Astrocyte of the cerebellum (primary cell): ENCODE results near the gene RHOXF1.
"Not testable (repeated sequence)": the region's sequence is repeated elsewhere in the genome, so short reads cannot be mapped to it uniquely, and the experiment has no call there.

Experiments
- DNase-seq: peaks from one replicate; pipeline ENCODE4 v3.0.0-alpha.2; 2011; ENCODE audit warnings: low read depth
- H3K4me3 ChIP-seq: 2 replicates; pipeline ENCODE4 v1.5.1; 2011; ENCODE audit warnings: mild to moderate bottlenecking, low read depth, low read length, moderate library complexity
- in situ Hi-C: cut with HindIII; loops from 2 replicates; pipeline ENCODE4 v1.10.0; 2017; ENCODE audit warnings: low sequenced_read_pairs
- TF ChIP-seq, protein P1 (sequence below): IDR thresholded peaks from 2 replicates; pipeline ENCODE4 v1.5.1; 2012; ENCODE audit warnings: low read length, low read depth, moderate library complexity, mild to moderate bottlenecking; ENCODE audit errors: missing control alignments

RHOXF1 gene, protein sequence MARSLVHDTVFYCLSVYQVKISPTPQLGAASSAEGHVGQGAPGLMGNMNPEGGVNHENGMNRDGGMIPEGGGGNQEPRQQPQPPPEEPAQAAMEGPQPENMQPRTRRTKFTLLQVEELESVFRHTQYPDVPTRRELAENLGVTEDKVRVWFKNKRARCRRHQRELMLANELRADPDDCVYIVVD

DNA sequence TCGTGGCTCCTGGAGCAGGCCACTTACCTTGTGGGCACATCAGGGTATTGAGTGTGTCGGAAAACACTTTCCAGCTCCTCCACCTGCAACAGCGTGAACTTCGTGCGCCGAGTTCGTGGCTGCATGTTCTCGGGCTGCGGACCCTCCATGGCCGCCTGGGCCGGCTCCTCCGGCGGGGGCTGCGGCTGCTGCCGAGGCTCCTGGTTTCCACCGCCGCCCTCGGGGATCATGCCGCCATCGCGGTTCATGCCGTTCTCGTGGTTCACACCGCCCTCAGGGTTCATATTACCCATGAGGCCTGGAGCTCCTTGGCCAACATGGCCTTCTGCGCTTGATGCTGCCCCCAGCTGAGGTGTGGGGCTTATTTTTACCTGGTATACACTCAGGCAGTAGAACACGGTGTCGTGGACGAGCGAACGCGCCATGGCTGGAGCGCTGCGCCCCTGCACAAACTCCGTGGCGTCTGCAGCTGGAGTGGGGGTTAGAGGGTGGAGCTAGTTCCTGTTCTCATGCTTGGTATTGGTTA, at the start of gene RHOXF1:
TSS of gene RHOXF1 (minus strand) at position 476 of the 526 bp plus-strand sequence. CDS start at position 425, 51 bp downstream.
- DNase-seq = no peak
- TF ChIP-seq, protein P1, sequence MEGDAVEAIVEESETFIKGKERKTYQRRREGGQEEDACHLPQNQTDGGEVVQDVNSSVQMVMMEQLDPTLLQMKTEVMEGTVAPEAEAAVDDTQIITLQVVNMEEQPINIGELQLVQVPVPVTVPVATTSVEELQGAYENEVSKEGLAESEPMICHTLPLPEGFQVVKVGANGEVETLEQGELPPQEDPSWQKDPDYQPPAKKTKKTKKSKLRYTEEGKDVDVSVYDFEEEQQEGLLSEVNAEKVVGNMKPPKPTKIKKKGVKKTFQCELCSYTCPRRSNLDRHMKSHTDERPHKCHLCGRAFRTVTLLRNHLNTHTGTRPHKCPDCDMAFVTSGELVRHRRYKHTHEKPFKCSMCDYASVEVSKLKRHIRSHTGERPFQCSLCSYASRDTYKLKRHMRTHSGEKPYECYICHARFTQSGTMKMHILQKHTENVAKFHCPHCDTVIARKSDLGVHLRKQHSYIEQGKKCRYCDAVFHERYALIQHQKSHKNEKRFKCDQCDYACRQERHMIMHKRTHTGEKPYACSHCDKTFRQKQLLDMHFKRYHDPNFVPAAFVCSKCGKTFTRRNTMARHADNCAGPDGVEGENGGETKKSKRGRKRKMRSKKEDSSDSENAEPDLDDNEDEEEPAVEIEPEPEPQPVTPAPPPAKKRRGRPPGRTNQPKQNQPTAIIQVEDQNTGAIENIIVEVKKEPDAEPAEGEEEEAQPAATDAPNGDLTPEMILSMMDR = no peak
- in situ Hi-C loops = no loop called here
- H3K4me3 ChIP-seq = no peak within 1 kb of the TSS

- H3K4me3 ChIP-seq, in situ Hi-C loops, DNase-seq: not testable (repeated sequence)
These were observed 43.4 kb upstream of the RHOXF1 start for GRCh38 chrX:120159086-120159485.

- H3K4me3 ChIP-seq, in situ Hi-C loops, DNase-seq: not testable (repeated sequence)
These were observed 42.6 kb upstream of the RHOXF1 start, which contains the start of gene RHOXF2 for GRCh38 chrX:120158313-120158712. TSS of gene RHOXF2 (plus strand) at chrX:120158613. CDS start at chrX:120158751, 138 bp downstream.

DNA sequence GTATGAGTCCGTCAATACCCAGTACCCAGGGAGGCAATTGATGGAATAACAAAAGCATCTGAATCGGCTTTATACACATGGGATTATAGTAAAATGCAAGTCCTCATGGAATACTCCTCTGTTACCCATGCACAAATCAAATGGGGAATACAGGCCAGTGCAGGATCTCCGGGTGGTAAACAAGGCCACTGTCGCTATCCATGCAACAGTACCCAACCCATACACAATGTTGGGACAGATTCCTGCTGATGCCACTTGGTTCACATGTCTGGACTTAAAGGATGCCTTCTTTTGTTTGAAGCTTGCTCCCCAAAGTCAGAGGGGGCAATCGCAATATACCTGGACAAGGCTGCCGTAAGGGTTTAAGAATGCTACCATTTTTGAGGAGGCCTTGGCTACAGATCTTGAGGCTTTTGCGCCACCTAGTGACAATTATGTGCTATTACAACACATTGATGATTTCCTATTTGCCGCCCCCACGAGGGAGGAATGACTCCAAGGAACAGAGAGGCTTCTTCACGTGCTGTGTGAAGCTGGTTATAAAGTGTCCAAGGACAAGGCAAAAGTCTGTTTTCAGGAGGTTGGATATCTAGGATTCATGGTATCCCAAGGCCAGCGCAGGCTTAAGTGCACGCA, 34.5 kb upstream of the RHOXF1 start:
- H3K4me3 ChIP-seq, DNase-seq, in situ Hi-C loops: not testable (repeated sequence)

GRCh38 chrX:120147537-120147936, 31.8 kb upstream of the RHOXF1 start:
- in situ Hi-C loops = no loop called here
- no peak overlapping the region for H3K4me3 ChIP-seq
- TF ChIP-seq, protein P1 = no peak
- DNase-seq = no peak

DNA sequence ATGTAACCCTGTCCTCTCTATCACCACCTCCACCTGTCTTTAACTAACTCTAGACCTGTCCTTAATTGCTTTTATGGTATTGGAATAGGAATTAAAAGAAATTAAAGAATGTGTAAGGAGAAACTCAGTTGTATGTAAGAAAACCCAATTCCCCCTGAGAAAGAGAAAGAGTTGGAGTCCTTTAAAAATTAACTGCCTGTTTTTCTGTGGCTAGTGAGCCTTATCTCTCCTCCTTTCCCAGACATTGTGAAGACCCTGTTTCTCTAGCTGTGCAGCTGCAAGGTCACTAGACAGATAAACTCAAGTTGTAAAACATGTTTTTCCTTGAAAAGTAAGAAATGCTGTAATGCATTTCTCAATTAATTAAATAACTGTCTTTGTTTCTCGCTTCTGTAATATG, 30.6 kb upstream of the RHOXF1 start:
- H3K4me3 ChIP-seq, in situ Hi-C loops, DNase-seq: not testable (repeated sequence)

DNA sequence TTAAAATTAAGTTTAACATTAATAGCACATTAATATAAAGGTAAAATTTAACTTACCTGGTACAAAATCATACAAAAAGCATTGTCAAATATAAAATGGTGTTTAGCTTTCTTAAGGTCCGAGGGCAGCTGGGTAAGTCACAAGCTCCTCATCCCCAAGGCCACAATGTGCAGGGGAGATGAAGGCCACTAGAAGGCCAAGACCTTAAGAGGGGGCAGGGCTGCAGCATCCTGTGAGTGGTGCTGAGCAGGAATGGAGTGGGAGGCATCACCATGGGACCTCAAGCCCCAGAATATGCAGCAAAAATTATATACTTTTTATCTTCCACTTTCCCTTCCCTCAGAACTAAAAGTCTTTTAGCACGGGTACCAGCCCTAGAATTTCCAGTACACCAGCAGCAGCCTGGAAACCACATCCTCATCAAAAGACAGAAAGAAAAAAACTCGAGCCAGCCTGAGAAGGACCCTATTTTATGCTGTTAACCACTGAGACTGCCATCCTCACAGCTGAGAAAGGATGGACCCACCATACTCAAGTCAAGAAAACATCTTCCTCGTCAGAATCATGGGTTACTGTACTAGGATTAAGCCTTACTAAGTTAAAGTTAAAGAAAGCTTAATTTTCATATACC, 29.7 kb upstream of the RHOXF1 start:
- TF ChIP-seq, protein P1 = no peak
- DNase-seq = no peak
- in situ Hi-C loops = no loop called here
- H3K4me3 ChIP-seq = no peak overlapping the region

DNA sequence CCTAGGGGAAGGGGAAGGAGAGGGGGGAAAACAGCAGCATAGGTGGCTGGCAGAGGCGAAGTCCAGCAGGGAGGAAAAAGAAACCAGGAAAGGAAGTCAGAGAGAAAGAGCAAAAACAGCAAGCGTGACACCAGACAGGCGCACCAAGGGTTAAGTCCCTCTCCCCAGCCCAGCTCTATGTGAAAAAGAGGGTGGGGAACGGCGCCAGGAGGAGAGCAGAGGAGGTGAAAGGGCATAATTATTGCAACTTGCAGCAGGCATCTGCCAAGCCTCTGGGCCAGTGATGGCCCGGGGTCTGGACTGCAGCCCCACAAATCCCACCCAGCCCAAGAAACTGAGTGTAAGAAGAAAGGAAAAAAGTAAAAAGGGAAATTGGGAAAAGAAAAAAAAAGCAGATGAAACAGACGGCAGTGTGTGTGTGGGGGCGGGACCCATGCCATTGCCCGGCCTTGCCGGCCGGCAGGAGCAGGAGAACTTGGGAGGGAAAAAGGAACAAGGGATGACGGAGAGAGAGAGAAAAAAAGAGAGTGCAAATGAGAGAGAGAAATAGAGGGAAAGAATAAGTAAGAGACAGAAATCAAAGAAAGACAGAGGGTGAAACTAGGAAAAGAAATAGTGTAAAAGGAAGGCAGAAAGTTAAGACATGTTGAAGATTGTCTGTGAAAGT, 28.6 kb upstream of the RHOXF1 start:
- in situ Hi-C loops = no loop called here
- DNase-seq = no peak
- H3K4me3 ChIP-seq = no peak overlapping the region
- TF ChIP-seq, protein P1 = no peak
